Measurements from ENCODE around the gene GYPE.
"Not testable (repeated sequence)": the region's sequence is repeated elsewhere in the genome, so short reads cannot be mapped to it uniquely, and the experiment has no call there.

DNA sequence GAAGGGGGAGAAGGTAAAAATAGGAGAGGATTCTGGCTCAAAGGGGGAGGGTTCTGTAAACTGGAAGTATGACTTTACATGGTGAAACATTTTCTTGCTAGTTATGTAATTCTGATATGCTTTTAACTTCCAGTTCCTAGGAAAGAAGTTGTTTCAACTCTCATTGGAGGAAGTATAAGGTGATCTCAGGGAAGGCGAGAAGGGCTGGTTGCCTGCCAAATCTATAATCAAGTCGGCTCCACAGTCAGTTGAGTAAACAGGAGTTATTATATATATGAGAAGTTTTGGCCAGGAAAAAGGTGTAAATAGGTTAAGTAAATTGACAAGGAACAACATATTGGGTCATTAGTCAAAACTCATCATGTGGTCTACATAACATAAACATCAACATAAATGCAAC lies 56.1 kb downstream of the GYPE start:
- not testable (repeated sequence) for TF ChIP-seq SP1 (IDR thresholded peaks at IDR 0.05); BHLHE40 (IDR thresholded peaks at IDR 0.05; ENCODE audit: borderline replicate concordance); ARNT (IDR thresholded peaks at IDR 0.05); NFRKB (IDR thresholded peaks at IDR 0.05); HDGF (IDR thresholded peaks at IDR 0.05; ENCODE audit: borderline replicate concordance); CTBP1 (IDR thresholded peaks at IDR 0.05; ENCODE audit: borderline replicate concordance); FOXA1 (IDR thresholded peaks at IDR 0.05); ELF4 (IDR thresholded peaks at IDR 0.05)
